Activated T-helper 2 cell treated with anti-CD3 and anti-CD28 coated beads, Interferon-gamma antibody, Interleukin-2, Interleukin-4, amounts not matched to agents 10 μg/mL and 5 μg/mL and 100 μg/mL, durations not matched to agents 14 hours and 24 hours and 36 hours (primary cell): ENCODE data around the gene ZNF224. TPM values are rescaled to one million over a fixed set of nuclear protein-coding genes. Genes with fewer than 3 reads are reported as not detected.
A peak's percentile ranks its signal among the peaks of the same experiment; 100 is the strongest.
"Not testable (repeated sequence)": the region's sequence is repeated elsewhere in the genome, so short reads cannot be mapped to it uniquely, and the experiment has no call there.

Source experiments
- DNase-seq: peaks from one replicate; pipeline ENCODE4 v3.0.0; 2021; ENCODE audit warnings: low spot score
- H3K27ac Mint-ChIP-seq: one replicate; pipeline ENCODE4 v1.8.0; 2021; ENCODE audit warnings: mixed read lengths
- H3K27me3 Mint-ChIP-seq: one replicate; pipeline ENCODE4 v1.8.0; 2021; ENCODE audit warnings: low read depth, mixed read lengths
- H3K36me3 Mint-ChIP-seq: one replicate; pipeline ENCODE4 v1.8.0; 2021; ENCODE audit warnings: low read depth, mixed read lengths
- H3K4me1 Mint-ChIP-seq: one replicate; pipeline ENCODE4 v1.8.0; 2021; ENCODE audit warnings: low read depth, mixed read lengths
- H3K4me3 Mint-ChIP-seq: one replicate; pipeline ENCODE4 v1.8.0; 2021; ENCODE audit warnings: low read depth, mild to moderate bottlenecking, moderate library complexity, mixed read lengths
- H3K9me3 Mint-ChIP-seq: one replicate; pipeline ENCODE4 v1.8.0; 2021; ENCODE audit warnings: mixed read lengths
- intact Hi-C: fragments of 100-400 bp; cut with micrococcal nuclease; formaldehyde crosslinking; loops from one replicate; pipeline ENCODE4 v1.15.1; 2023
- total RNA-seq: library from RNA; stranded (reverse); gene quantifications from 2 replicates; pipeline ENCODE4 v1.2.3, GENCODE V29; 2022

ZNF224 gene
- total RNA-seq, 1 donor from 2014 or later: 22.3 TPM

DNA sequence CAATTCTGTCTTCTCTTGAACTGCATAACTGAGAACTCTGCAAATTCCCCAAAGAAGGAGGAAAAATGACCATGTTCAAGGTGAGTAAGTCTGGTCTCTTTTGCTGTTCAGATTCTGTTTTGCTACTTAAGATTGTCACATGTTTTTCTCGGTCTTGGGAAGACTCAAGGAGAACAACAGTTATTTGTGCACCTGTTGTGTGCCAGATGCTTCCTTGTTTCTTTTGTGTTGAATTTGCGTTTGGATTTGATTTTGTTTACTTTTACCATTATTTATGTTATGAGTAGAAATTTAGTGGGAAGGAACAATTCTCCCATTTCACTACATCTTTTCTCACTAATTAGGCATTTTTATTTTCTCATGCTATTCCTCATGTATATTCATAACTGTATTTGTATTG, 17.8 kb upstream of the ZNF224 start:
- peaks cover 25% of the 10 kb centered on the region for H3K9me3 Mint-ChIP-seq
- intact Hi-C loops: no loop called here
- no peaks in the 10 kb centered on the region for H3K27me3 Mint-ChIP-seq
- no peak for DNase-seq
- peaks cover 16% of the 10 kb centered on the region for H3K4me1 Mint-ChIP-seq
- H3K36me3 Mint-ChIP-seq: peaks cover 28% of the 10 kb centered on the region
- no peak overlapping the region for H3K27ac Mint-ChIP-seq
- H3K4me3 Mint-ChIP-seq: no peak overlapping the region

- intact Hi-C loops: loop anchor here (5.0 kb wide), 2 partner anchors 120 to 155 kb away; partner anchors contain the start of genes ZNF227 and ZNF45
- no peak overlapping the region for H3K27ac Mint-ChIP-seq
These were observed 2.1 kb upstream of the ZNF224 start for GRCh38 chr19:44092108-44092507.

DNA sequence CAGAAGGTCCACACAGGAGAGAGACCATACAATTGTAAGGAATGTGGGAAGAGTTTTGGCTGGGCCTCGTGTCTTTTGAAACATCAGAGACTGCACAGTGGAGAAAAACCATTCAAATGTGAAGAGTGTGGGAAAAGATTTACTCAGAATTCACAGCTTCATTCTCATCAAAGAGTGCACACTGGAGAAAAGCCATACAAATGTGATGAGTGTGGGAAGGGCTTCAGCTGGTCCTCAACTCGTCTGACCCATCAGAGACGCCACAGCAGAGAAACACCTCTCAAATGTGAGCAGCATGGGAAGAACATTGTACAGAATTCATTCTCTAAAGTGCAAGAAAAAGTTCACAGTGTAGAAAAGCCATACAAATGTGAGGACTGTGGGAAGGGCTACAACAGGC, 13.6 kb downstream of the ZNF224 start:
- Mint-ChIP-seq H3K27ac (no peak overlapping the region), H3K4me1 (peaks cover 8% of the 10 kb centered on the region), H3K4me3 (no peak overlapping the region), H3K9me3 (peaks cover 76% of the 10 kb centered on the region), H3K27me3 (no peaks in the 10 kb centered on the region), H3K36me3 (peaks cover 74% of the 10 kb centered on the region)
- intact Hi-C loops: no loop called here
- no peak for DNase-seq

More at GRCh38 chr19:44092108-44092507, 2.1 kb upstream of the ZNF224 start:
- peaks cover 7% of the 10 kb centered on the region for H3K4me1 Mint-ChIP-seq
- H3K9me3 Mint-ChIP-seq: peaks cover 6% of the 10 kb centered on the region
- H3K36me3 Mint-ChIP-seq: peaks cover 15% of the 10 kb centered on the region
- no peak for DNase-seq
- no peaks in the 10 kb centered on the region for H3K27me3 Mint-ChIP-seq
- no peak overlapping the region for H3K4me3 Mint-ChIP-seq

DNA sequence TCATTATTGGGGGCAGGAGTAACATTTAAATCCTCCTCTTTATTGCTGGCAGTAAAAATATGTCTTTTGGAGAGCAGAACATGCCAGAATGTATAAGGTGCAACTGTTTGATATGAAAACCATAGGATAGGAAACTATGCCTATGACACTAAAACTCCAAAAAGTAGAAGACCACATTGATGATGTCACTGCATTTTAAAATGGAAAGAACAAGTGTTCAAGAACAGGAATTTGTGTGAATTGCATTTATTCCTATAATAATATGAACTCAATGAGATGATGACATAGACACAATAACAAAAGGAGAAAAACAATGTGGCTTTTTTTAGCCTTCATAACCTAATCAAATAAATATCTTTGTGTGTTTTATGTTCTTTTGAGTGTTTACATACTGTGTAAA, 15.3 kb downstream of the ZNF224 start:
- peaks cover 13% of the 10 kb centered on the region for H3K4me1 Mint-ChIP-seq
- no peaks in the 10 kb centered on the region for H3K27me3 Mint-ChIP-seq
- DNase-seq: no peak
- H3K9me3 Mint-ChIP-seq: peaks cover 59% of the 10 kb centered on the region
- H3K27ac Mint-ChIP-seq: no peak overlapping the region
- peaks cover 57% of the 10 kb centered on the region for H3K36me3 Mint-ChIP-seq
- no peak overlapping the region for H3K4me3 Mint-ChIP-seq
- intact Hi-C loops: no loop called here

DNA sequence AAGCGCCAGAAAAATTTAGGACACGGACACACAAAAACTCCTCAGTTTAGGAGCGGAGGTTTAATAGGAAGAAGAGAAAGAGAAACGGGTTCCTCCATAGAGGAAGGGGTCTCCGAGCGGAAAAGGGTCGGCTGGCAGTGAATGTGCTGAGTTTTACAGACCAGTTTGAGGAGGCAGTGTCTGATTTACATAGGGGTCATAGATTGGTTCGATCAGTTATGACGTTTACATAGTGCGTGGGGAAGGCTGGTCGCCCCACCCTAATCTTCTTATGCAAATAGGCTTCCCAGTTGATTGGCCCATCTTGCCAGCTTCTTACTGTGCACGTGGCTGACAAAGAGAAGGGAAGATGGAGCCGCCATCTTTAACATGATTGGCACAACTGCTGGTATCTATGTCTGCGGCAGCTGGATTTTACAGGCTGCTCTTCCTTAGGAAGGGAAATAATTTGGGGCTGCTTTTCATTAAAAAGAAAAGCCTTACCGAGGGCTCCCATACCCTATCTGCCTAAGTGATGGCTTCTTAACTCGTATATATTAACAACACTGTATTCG, 17.8 kb downstream of the ZNF224 start:
- Mint-ChIP-seq H3K4me1 (peaks cover 14% of the 10 kb centered on the region), H3K27me3 (no peaks in the 10 kb centered on the region), H3K36me3 (peaks cover 52% of the 10 kb centered on the region), H3K9me3 (peaks cover 38% of the 10 kb centered on the region), H3K27ac (no peak overlapping the region), H3K4me3 (peak overlapping the region; percentile 74)
- DNase-seq: no peak
- intact Hi-C loops: loop anchor here (2.0 to 10.0 kb wide), 2 partner anchors 101 to 393 kb away; partner anchors contain the start of genes ZNF180 and ZNF227

GRCh38 chr19:44112802-44113137, 18.6 kb downstream of the ZNF224 start:
- Mint-ChIP-seq H3K27ac (no peak overlapping the region), H3K9me3 (peaks cover 31% of the 10 kb centered on the region), H3K27me3 (no peaks in the 10 kb centered on the region), H3K4me3 (peak overlapping the region; percentile 99), H3K36me3 (peaks cover 50% of the 10 kb centered on the region), H3K4me1 (peaks cover 14% of the 10 kb centered on the region)
- no peak for DNase-seq
- intact Hi-C loops: loop anchor here (1.0 to 10.0 kb wide), 6 partner anchors 18 to 392 kb away; partner anchors contain the start of genes ZNF180, ZNF224, ZNF226 and ZNF227

- H3K27me3 Mint-ChIP-seq: no peaks in the 10 kb centered on the region
- H3K36me3 Mint-ChIP-seq: peaks cover 49% of the 10 kb centered on the region
- peak within 1 kb of the TSS; percentile 82 for H3K27ac Mint-ChIP-seq
- H3K4me3 Mint-ChIP-seq: peak within 1 kb of the TSS; percentile 99
- DNase-seq: peak; percentile 81
- peaks cover 14% of the 10 kb centered on the region for H3K4me1 Mint-ChIP-seq
- intact Hi-C loops: loop anchor here (1.0 to 10.0 kb wide), 6 partner anchors 19 to 392 kb away; partner anchors contain the start of genes ZNF180, ZNF224, ZNF226 and ZNF227
- H3K9me3 Mint-ChIP-seq: peaks cover 26% of the 10 kb centered on the region
These were observed 19.1 kb downstream of the ZNF224 start, which contains the start of gene ZNF225 for GRCh38 chr19:44113138-44113783. ZNF225 (plus strand) TSS chr19:44113399; CDS start chr19:44115828, 2,429 bp downstream.

GRCh38 chr19:44113784-44114390, 19.7 kb downstream of the ZNF224 start:
- no peak for DNase-seq
- intact Hi-C loops: loop anchor here (1.0 to 10.0 kb wide), 6 partner anchors 20 to 391 kb away; partner anchors contain the start of genes ZNF180, ZNF224, ZNF226 and ZNF227
- H3K9me3 Mint-ChIP-seq: peaks cover 20% of the 10 kb centered on the region
- H3K4me1 Mint-ChIP-seq: peaks cover 14% of the 10 kb centered on the region
- H3K4me3 Mint-ChIP-seq: peak overlapping the region; percentile 99
- peaks cover 51% of the 10 kb centered on the region for H3K36me3 Mint-ChIP-seq
- no peak overlapping the region for H3K27ac Mint-ChIP-seq
- H3K27me3 Mint-ChIP-seq: no peaks in the 10 kb centered on the region

DNA sequence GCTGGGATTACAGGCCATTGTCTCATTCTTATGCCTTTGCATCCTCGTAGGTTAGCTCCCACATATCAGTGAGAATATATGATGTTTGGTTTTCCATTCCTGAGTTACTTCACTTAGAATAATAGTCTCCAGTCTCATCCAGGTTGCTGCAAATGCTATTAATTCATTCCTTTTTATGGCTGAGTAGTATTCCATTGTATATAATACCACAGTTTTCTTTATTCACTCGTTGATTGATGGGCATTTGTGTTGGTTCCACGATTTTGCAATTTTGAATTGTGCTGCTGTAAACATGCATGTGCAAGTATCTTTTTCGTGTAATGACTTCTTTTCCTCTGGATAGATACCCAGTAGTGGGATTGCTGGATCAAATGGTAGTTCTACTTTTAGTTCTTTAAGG, 27.0 kb downstream of the ZNF224 start:
- intact Hi-C loops, H3K4me1 Mint-ChIP-seq, H3K27me3 Mint-ChIP-seq, DNase-seq, H3K4me3 Mint-ChIP-seq, H3K27ac Mint-ChIP-seq: not testable (repeated sequence)
- H3K9me3 Mint-ChIP-seq: peaks cover 58% of the 10 kb centered on the region
- H3K36me3 Mint-ChIP-seq: peaks cover 90% of the 10 kb centered on the region

DNA sequence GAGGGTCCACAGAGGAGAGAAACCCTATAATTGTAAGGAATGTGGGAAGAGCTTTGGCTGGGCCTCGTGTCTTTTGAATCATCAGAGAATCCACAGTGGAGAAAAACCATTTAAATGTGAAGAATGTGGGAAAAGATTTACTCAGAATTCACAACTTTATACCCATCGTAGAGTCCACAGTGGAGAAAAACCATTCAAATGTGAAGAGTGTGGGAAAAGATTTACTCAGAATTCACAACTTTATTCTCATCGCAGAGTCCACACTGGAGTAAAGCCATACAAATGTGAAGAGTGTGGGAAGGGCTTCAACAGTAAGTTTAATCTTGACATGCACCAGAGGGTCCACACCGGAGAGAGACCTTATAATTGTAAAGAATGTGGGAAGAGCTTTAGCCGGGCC, 37.8 kb downstream of the ZNF224 start:
- H3K36me3 Mint-ChIP-seq: peaks cover 37% of the 10 kb centered on the region

GRCh38 chr19:44141191-44142058, 47.3 kb downstream of the ZNF224 start, which contains the start of gene ZNF234:
ZNF234 (plus strand) TSS chr19:44141554; CDS start chr19:44144633, 3,079 bp downstream.
- DNase-seq: peak; percentile 57
- H3K4me3 Mint-ChIP-seq: peak within 1 kb of the TSS; percentile 96
- intact Hi-C loops: loop anchor here (2.0 kb wide), 1 partner anchor 23 kb away; the partner anchor contains the start of gene ZNF226
- no peaks in the 10 kb centered on the region for H3K27me3 Mint-ChIP-seq
- peaks cover 35% of the 10 kb centered on the region for H3K36me3 Mint-ChIP-seq
- peaks cover 30% of the 10 kb centered on the region for H3K9me3 Mint-ChIP-seq
- H3K27ac Mint-ChIP-seq: peak within 1 kb of the TSS; percentile 89
- H3K4me1 Mint-ChIP-seq: peaks cover 14% of the 10 kb centered on the region

More for the DNA sequence above, 37.8 kb downstream of the ZNF224 start:
- Mint-ChIP-seq H3K4me3 (no peak overlapping the region), H3K4me1 (no peaks in the 10 kb centered on the region), H3K27me3 (no peaks in the 10 kb centered on the region), H3K27ac (no peak overlapping the region), H3K9me3 (peaks cover 46% of the 10 kb centered on the region)
- DNase-seq: no peak
- intact Hi-C loops: no loop called here

- no peak for DNase-seq
- H3K4me3 Mint-ChIP-seq: peak overlapping the region; percentile 96
These were observed 47.9 kb downstream of the ZNF224 start for GRCh38 chr19:44142059-44142433.

More at GRCh38 chr19:44142059-44142433, 47.9 kb downstream of the ZNF224 start:
- H3K9me3 Mint-ChIP-seq: peaks cover 29% of the 10 kb centered on the region
- peaks cover 14% of the 10 kb centered on the region for H3K4me1 Mint-ChIP-seq
- H3K27me3 Mint-ChIP-seq: no peaks in the 10 kb centered on the region
- H3K36me3 Mint-ChIP-seq: peaks cover 36% of the 10 kb centered on the region
- peak overlapping the region; percentile 89 for H3K27ac Mint-ChIP-seq
- intact Hi-C loops: no loop called here
